ENCODE results near the gene SLC6A19. TPM values are rescaled to one million over a fixed set of nuclear protein-coding genes. Genes with fewer than 3 reads are reported as not detected.

SLC6A19 gene
- total RNA-seq, 1 experiment from 2014 or later: 0.04 TPM

DNA sequence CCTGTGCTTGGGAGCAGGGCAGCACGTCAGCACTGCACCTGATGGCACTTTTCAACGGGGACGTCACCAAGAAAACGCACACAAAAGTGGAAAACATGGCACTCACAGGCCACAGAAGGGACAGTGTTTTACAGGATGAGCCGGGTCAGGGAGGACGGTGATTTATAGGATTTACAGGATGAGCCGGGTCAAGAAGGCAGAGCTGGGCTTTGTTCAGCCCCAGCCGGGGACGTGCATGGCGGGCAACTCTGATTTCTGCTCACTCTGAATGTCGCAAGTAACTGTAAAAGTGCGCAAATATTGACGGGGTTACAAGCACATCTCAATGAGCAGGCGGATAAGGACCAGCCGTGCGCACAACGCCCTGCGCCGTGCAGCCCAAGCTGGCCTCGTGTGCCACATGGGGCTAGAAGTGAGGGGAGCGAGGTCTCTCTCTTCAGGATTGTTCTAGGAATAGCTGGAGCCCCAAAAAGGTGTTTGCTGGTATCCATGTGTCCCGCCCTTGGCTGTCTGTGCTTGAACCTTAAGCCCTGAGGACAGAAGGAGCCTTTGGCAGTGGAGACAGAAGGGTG, 40.2 kb downstream of the SLC6A19 start:
- TF ChIP-seq, protein P1, sequence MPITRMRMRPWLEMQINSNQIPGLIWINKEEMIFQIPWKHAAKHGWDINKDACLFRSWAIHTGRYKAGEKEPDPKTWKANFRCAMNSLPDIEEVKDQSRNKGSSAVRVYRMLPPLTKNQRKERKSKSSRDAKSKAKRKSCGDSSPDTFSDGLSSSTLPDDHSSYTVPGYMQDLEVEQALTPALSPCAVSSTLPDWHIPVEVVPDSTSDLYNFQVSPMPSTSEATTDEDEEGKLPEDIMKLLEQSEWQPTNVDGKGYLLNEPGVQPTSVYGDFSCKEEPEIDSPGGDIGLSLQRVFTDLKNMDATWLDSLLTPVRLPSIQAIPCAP (CRISPR knock-in tag; IDR thresholded peaks at IDR 0.05): no peak
- TF ChIP-seq, protein P2, sequence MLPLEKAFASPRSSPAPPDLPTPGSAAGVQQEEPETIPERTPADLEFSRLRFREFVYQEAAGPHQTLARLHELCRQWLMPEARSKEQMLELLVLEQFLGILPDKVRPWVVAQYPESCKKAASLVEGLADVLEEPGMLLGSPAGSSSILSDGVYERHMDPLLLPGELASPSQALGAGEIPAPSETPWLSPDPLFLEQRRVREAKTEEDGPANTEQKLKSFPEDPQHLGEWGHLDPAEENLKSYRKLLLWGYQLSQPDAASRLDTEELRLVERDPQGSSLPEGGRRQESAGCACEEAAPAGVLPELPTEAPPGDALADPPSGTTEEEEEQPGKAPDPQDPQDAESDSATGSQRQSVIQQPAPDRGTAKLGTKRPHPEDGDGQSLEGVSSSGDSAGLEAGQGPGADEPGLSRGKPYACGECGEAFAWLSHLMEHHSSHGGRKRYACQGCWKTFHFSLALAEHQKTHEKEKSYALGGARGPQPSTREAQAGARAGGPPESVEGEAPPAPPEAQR (CRISPR knock-in tag; IDR thresholded peaks at IDR 0.05): no peak
- no peak for TF ChIP-seq ESRRA (CRISPR knock-in tag; IDR thresholded peaks at IDR 0.05; ENCODE audit: borderline replicate concordance)
- TF ChIP-seq, protein P3, sequence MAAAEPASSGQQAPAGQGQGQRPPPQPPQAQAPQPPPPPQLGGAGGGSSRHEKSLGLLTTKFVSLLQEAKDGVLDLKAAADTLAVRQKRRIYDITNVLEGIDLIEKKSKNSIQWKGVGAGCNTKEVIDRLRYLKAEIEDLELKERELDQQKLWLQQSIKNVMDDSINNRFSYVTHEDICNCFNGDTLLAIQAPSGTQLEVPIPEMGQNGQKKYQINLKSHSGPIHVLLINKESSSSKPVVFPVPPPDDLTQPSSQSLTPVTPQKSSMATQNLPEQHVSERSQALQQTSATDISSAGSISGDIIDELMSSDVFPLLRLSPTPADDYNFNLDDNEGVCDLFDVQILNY (CRISPR knock-in tag; IDR thresholded peaks at IDR 0.05): no peak
- TF ChIP-seq GTF2I (CRISPR knock-in tag; conservative IDR thresholded peaks at IDR 0.05): no peak
- TF ChIP-seq NFYB (CRISPR knock-in tag; conservative IDR thresholded peaks at IDR 0.05; ENCODE audit: low read depth): no peak
- H3K4me1 Mint-ChIP-seq: peaks cover 3% of the 10 kb centered on the region; the same call in 1 of the 2 replicates
- H3K27ac Mint-ChIP-seq: no peak overlapping the region
- no peak for DNase-seq (ENCODE audit: low spot score)
- H3K4me3 Mint-ChIP-seq: no peak overlapping the region
- ChIA-PET CTCF (no interaction called here), POLR2A (no interaction called here)
- H3K27me3 Mint-ChIP-seq (ENCODE audit: low read depth): no peaks in the 10 kb centered on the region
- peaks cover 3% of the 10 kb centered on the region for H3K36me3 Mint-ChIP-seq
- H3K9me3 Mint-ChIP-seq: peaks cover 5% of the 10 kb centered on the region
- no peak for ATAC-seq

DNA sequence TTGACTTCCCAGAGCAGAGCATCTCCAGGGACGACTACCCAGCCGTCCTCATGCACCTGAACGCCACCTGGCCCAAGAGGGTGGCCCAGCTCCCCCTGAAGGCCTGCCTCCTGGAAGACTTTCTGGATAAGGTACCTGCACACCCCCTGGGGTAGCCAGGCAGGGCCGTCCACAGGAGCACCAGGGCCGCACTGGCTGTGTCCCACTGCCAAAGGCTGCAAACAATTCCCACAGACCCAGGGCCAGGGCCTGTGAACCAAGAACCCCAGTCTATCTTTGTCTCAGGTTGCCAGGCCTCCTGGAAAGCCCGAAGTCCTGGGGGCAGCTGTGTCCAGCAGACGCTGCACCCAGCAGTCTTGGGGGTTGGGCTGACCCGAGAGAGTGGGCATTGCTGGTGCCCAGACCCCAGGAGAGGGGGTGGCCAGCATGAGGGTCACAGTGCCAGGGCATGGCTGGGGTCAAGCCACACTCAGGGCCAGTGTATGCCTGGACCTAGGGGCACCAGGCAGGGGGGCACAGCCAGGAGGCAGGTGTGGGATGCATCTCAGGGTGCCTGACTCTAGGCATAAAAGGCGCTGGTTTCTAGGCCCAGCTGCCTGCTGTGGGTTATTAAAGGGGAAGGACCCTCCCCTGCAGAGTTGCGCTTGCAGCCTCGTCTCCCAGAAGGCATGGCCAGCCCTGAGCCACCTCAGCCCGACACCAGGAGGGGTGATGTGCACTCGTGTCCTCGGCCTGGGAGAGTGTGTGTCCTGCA, 41.5 kb downstream of the SLC6A19 start:
- no peaks in the 10 kb centered on the region for H3K36me3 Mint-ChIP-seq
- CTCF ChIA-PET: no interaction called here
- POLR2A ChIA-PET: no interaction called here
- peaks cover 3% of the 10 kb centered on the region; the same call in 1 of the 2 replicates for H3K4me1 Mint-ChIP-seq
- no peak overlapping the region for H3K4me3 Mint-ChIP-seq
- H3K9me3 Mint-ChIP-seq: no peaks in the 10 kb centered on the region
- H3K27me3 Mint-ChIP-seq (ENCODE audit: low read depth): no peaks in the 10 kb centered on the region
- ATAC-seq: no peak
- DNase-seq (ENCODE audit: low spot score): no peak
- no peak overlapping the region for H3K27ac Mint-ChIP-seq
- no peak for TF ChIP-seq ESRRA (CRISPR knock-in tag; IDR thresholded peaks at IDR 0.05; ENCODE audit: borderline replicate concordance)
- TF ChIP-seq, protein P4, sequence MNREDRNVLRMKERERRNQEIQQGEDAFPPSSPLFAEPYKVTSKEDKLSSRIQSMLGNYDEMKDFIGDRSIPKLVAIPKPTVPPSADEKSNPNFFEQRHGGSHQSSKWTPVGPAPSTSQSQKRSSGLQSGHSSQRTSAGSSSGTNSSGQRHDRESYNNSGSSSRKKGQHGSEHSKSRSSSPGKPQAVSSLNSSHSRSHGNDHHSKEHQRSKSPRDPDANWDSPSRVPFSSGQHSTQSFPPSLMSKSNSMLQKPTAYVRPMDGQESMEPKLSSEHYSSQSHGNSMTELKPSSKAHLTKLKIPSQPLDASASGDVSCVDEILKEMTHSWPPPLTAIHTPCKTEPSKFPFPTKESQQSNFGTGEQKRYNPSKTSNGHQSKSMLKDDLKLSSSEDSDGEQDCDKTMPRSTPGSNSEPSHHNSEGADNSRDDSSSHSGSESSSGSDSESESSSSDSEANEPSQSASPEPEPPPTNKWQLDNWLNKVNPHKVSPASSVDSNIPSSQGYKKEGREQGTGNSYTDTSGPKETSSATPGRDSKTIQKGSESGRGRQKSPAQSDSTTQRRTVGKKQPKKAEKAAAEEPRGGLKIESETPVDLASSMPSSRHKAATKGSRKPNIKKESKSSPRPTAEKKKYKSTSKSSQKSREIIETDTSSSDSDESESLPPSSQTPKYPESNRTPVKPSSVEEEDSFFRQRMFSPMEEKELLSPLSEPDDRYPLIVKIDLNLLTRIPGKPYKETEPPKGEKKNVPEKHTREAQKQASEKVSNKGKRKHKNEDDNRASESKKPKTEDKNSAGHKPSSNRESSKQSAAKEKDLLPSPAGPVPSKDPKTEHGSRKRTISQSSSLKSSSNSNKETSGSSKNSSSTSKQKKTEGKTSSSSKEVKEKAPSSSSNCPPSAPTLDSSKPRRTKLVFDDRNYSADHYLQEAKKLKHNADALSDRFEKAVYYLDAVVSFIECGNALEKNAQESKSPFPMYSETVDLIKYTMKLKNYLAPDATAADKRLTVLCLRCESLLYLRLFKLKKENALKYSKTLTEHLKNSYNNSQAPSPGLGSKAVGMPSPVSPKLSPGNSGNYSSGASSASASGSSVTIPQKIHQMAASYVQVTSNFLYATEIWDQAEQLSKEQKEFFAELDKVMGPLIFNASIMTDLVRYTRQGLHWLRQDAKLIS (CRISPR knock-in tag; IDR thresholded peaks at IDR 0.05; ENCODE audit: borderline replicate concordance): no peak
- TF ChIP-seq, protein P5, sequence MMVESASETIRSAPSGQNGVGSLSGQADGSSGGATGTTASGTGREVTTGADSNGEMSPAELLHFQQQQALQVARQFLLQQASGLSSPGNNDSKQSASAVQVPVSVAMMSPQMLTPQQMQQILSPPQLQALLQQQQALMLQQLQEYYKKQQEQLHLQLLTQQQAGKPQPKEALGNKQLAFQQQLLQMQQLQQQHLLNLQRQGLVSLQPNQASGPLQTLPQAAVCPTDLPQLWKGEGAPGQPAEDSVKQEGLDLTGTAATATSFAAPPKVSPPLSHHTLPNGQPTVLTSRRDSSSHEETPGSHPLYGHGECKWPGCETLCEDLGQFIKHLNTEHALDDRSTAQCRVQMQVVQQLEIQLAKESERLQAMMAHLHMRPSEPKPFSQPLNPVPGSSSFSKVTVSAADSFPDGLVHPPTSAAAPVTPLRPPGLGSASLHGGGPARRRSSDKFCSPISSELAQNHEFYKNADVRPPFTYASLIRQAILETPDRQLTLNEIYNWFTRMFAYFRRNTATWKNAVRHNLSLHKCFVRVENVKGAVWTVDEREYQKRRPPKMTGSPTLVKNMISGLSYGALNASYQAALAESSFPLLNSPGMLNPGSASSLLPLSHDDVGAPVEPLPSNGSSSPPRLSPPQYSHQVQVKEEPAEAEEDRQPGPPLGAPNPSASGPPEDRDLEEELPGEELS (CRISPR knock-in tag; IDR thresholded peaks at IDR 0.05): no peak
- TF ChIP-seq, protein P6, sequence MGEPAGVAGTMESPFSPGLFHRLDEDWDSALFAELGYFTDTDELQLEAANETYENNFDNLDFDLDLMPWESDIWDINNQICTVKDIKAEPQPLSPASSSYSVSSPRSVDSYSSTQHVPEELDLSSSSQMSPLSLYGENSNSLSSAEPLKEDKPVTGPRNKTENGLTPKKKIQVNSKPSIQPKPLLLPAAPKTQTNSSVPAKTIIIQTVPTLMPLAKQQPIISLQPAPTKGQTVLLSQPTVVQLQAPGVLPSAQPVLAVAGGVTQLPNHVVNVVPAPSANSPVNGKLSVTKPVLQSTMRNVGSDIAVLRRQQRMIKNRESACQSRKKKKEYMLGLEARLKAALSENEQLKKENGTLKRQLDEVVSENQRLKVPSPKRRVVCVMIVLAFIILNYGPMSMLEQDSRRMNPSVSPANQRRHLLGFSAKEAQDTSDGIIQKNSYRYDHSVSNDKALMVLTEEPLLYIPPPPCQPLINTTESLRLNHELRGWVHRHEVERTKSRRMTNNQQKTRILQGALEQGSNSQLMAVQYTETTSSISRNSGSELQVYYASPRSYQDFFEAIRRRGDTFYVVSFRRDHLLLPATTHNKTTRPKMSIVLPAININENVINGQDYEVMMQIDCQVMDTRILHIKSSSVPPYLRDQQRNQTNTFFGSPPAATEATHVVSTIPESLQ (CRISPR knock-in tag; IDR thresholded peaks at IDR 0.05): no peak
- TF ChIP-seq ZNF263 (CRISPR knock-in tag; IDR thresholded peaks at IDR 0.05; ENCODE audit: low read depth): no peak
- no peak for TF ChIP-seq ZNF317 (CRISPR knock-in tag; IDR thresholded peaks at IDR 0.05; ENCODE audit: borderline replicate concordance, low read depth)
- no peak for TF ChIP-seq ZNF219 (CRISPR knock-in tag; IDR thresholded peaks at IDR 0.05; ENCODE audit: borderline replicate concordance)
- no peak for TF ChIP-seq TP53 (CRISPR knock-in tag; IDR thresholded peaks at IDR 0.05)
- no peak for TF ChIP-seq CREM (CRISPR knock-in tag; IDR thresholded peaks at IDR 0.05)
- TF ChIP-seq, protein P7, sequence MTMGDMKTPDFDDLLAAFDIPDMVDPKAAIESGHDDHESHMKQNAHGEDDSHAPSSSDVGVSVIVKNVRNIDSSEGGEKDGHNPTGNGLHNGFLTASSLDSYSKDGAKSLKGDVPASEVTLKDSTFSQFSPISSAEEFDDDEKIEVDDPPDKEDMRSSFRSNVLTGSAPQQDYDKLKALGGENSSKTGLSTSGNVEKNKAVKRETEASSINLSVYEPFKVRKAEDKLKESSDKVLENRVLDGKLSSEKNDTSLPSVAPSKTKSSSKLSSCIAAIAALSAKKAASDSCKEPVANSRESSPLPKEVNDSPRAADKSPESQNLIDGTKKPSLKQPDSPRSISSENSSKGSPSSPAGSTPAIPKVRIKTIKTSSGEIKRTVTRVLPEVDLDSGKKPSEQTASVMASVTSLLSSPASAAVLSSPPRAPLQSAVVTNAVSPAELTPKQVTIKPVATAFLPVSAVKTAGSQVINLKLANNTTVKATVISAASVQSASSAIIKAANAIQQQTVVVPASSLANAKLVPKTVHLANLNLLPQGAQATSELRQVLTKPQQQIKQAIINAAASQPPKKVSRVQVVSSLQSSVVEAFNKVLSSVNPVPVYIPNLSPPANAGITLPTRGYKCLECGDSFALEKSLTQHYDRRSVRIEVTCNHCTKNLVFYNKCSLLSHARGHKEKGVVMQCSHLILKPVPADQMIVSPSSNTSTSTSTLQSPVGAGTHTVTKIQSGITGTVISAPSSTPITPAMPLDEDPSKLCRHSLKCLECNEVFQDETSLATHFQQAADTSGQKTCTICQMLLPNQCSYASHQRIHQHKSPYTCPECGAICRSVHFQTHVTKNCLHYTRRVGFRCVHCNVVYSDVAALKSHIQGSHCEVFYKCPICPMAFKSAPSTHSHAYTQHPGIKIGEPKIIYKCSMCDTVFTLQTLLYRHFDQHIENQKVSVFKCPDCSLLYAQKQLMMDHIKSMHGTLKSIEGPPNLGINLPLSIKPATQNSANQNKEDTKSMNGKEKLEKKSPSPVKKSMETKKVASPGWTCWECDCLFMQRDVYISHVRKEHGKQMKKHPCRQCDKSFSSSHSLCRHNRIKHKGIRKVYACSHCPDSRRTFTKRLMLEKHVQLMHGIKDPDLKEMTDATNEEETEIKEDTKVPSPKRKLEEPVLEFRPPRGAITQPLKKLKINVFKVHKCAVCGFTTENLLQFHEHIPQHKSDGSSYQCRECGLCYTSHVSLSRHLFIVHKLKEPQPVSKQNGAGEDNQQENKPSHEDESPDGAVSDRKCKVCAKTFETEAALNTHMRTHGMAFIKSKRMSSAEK (CRISPR knock-in tag; IDR thresholded peaks at IDR 0.05; ENCODE audit: borderline replicate concordance): no peak
- no peak for TF ChIP-seq TEAD4 (CRISPR knock-in tag; IDR thresholded peaks at IDR 0.05)
